Measurements from ENCODE around the gene PIGR. TPM values are rescaled to one million over a fixed set of nuclear protein-coding genes. Genes with fewer than 3 reads are reported as not detected.

Gene PIGR
- total RNA-seq, 1 donor from 2014 or later: 0.53 TPM

- H3K4me3 ChIP-seq: no peak overlapping the region
- TF ChIP-seq CTCF (IDR thresholded peaks at IDR 0.05): no peak
- H3K36me3 ChIP-seq: no peaks in the 10 kb centered on the region
- intact Hi-C loops (cut with DNase I): no loop called here
- no peak for DNase-seq (ENCODE audit: low spot score in 2 of 2)
- no peaks in the 10 kb centered on the region for H3K27me3 ChIP-seq
- H3K27ac ChIP-seq: no peak overlapping the region
- no peaks in the 10 kb centered on the region for H3K9me3 ChIP-seq
- H3K4me1 ChIP-seq: no peaks in the 10 kb centered on the region
Observed at GRCh38 chr1:206939841-206940587, 6.3 kb downstream of the PIGR start.

GRCh38 chr1:206939131-206939530, 7.1 kb downstream of the PIGR start:
- Histone ChIP-seq H3K27me3 (no peaks in the 10 kb centered on the region), H3K9me3 (no peaks in the 10 kb centered on the region), H3K4me1 (no peaks in the 10 kb centered on the region), H3K27ac (no peak overlapping the region), H3K36me3 (no peaks in the 10 kb centered on the region), H3K4me3 (no peak overlapping the region)
- TF ChIP-seq CTCF (IDR thresholded peaks at IDR 0.05): no peak
- intact Hi-C loops (cut with DNase I): no loop called here
- no peak for DNase-seq (ENCODE audit: low spot score in 2 of 2)

GRCh38 chr1:206937425-206937824, 8.8 kb downstream of the PIGR start:
- intact Hi-C loops (cut with DNase I): no loop called here
- H3K27me3 ChIP-seq: no peaks in the 10 kb centered on the region
- DNase-seq (ENCODE audit: low spot score in 2 of 2): no peak
- H3K36me3 ChIP-seq: no peaks in the 10 kb centered on the region
- no peak overlapping the region for H3K4me3 ChIP-seq
- no peaks in the 10 kb centered on the region for H3K4me1 ChIP-seq
- H3K9me3 ChIP-seq: no peaks in the 10 kb centered on the region
- TF ChIP-seq CTCF (IDR thresholded peaks at IDR 0.05): no peak
- no peak overlapping the region for H3K27ac ChIP-seq

GRCh38 chr1:206935491-206936067, 10.7 kb downstream of the PIGR start:
- Histone ChIP-seq H3K9me3 (no peaks in the 10 kb centered on the region), H3K4me1 (no peaks in the 10 kb centered on the region), H3K4me3 (no peak overlapping the region), H3K36me3 (no peaks in the 10 kb centered on the region), H3K27ac (no peak overlapping the region), H3K27me3 (no peaks in the 10 kb centered on the region)
- no peak for DNase-seq (ENCODE audit: low spot score in 2 of 2)
- intact Hi-C loops (cut with DNase I): no loop called here
- TF ChIP-seq CTCF (IDR thresholded peaks at IDR 0.05): peak in 2 of 3 experiments; percentile 19 to 34

- DNase-seq (ENCODE audit: low spot score in 2 of 2): peak in 1 of 2 donors; percentile 71
- Histone ChIP-seq H3K27me3 (no peaks in the 10 kb centered on the region), H3K4me3 (no peak overlapping the region), H3K4me1 (no peaks in the 10 kb centered on the region), H3K9me3 (no peaks in the 10 kb centered on the region), H3K27ac (no peak overlapping the region), H3K36me3 (no peaks in the 10 kb centered on the region)
- peak in 2 of 3 experiments; percentile 16 to 36 for TF ChIP-seq CTCF (IDR thresholded peaks at IDR 0.05)
- intact Hi-C loops (cut with DNase I): no loop called here
Observed at GRCh38 chr1:206933333-206933945, 12.8 kb downstream of the PIGR start.

All from ascending aorta (tissue), 2 donors.